Retina (tissue), 1 donor: ENCODE data around the gene TSPAN16.
A peak's percentile ranks its signal among the peaks of the same experiment; 100 is the strongest.
"Not testable (repeated sequence)": the region's sequence is repeated elsewhere in the genome, so short reads cannot be mapped to it uniquely, and the experiment has no call there.

Experiments
- DNase-seq: peaks from one replicate; pipeline ENCODE4 v3.0.0-alpha.2; 2016

TSPAN16 gene

DNA sequence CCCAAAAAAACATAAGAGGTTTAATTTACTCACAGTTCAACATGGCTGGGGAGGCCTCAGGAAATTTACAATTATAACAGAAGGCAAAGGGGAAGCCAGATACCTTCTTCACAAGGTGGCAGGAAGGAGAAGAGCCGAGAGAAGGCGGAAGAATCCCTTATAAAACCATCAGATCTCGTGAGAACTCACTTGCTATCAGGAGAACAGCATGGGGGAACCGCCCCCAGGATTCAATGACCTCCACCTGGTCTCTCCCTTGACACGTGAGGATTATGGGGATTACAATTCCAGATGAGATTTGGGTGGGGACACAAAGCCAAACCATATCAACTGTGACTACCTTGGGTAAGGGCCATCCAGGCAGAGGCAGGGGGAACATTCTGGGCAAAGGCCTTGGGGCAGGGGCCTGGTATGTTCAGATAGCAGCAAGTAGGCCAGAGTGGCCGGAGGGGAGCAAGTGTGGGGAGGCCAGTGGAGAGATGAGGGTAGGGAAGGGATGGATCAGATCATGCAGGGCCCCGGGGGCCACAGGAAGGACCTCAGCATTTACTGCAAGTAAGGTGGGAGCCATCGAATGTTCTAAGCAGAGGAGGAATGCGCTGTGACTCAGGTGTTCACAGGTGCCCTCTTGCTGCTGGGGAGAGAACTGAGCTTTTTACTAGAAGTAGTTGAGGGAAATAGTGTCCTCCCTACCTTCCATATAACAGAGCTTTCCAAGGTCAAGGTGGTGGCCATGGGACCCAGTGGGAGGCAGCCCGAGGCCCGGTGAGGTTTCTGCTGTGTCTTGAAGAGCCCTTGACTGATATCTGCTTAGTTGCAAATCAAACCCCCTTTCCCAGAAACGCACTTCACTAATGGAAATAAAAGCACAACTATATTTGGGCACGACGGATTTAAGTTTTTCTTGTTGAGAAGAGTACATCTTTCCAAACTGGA, 25.5 kb downstream of the TSPAN16 start:
- DNase-seq, result no peak

- DNase-seq, result no peak
Observed at GRCh38 chr19:11322269-11323024, 26.5 kb downstream of the TSPAN16 start.

DNA sequence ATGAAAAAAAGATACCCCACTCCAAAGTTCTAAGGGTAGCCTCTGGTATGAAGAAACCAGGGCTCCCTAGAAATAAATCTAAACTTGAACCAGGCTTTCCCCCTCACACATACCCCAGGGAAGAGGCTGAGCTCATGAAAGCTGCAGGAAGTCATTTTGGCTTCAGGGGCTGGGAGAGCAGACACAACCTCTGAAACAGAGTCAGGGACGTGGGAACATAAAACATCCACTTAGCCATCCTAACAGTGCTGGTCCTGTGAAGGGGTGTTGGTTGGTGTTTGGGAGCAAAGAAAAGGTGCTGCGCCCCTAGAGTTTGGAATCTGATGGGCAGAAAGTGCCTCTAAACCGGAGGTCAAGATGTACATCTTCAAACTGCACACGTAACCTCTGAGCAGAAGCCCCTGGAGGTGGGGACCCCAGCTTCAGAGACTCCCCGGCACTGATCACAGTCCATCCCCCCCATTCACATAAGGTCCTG, 27.7 kb downstream of the TSPAN16 start:
- DNase-seq, result no peak

DNA sequence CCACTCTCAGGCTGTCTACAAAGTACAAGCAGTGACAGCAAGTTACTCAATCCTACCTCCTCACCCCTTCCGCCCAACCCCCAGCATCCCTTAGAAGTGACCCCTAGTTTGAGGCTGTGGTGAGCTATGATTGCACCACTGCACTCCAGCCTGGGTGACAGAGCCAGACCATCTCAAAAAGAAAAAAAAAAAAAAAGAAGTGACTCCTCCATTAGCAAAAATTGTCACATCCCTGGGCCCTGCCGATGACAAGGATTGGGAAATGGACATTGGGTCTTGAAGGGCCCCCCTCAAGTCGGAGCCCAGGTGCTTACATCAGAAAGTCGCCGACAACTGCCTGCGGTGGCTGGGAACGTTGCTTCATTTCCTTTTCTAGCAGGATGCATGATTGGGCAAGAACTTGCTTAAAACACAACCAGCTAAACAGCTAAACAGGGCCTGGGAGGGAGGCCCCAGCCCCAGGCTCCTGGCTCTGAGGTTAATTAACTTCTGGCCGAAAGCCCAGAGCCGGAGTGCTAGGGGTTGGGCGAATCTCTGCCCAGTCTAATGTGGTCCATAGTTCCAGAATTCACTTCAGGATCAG, 28.2 kb downstream of the TSPAN16 start:
- DNase-seq, result no peak

- no peak for DNase-seq
Observed at GRCh38 chr19:11324748-11325389, 28.9 kb downstream of the TSPAN16 start.

DNA sequence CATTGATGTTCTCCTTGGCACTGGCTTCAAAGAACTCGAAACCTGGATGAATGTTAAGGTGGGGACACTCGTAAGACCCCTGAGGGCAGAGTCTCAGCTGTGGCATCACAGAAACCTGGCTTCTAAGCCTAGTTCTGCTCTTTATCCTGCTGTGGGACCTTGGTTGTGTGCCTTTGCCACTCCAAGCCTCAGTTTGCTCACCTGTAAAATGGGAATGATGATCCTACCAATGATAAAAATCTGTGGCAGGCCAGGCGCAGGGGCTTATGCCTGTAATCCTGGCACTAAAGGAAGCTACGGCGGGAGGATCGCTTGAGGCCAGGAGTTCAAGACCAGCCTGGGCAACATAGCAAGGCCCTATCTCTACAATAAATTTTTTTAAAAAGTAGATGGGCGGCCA, 29.6 kb downstream of the TSPAN16 start:
- DNase-seq, result no peak

DNA sequence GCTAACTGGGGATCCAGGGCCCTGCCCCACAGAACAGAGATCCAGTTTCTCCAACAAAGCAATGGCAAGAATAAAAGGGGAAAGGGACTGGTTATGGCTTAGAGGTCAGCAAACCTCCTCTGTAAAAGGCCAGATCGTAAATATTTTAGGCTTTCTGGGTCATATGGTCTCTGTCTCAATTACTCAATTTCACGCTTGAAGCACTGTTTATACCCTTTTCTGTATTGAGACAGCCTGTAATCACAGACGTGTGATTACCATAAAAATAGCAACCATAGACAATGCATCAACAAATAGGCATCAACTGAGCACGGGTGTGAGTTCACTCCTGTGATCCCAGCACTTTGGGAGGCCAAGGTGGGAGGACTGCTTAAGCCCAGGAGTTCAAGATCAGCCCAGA, 34.2 kb downstream of the TSPAN16 start:
- no peak for DNase-seq

DNA sequence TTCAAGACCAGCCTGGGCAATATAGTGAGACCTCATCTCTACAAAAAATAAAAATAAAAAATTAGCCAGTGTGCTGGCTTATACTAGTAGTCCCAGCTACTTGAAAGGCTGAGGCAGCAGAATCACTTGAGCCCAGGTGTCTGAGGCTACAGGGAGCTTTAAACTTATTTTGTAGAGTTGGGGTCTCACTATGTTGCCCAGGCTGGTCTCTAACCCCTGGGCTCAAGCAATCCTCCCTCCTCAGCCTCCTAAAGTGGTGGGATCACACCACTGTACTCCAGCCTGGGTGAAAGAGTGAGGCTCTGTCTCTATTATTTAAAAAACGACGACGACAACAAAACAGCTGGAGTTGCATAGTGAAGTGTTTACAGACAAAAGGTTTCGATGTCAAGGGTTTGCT, 35.5 kb downstream of the TSPAN16 start:
- no peak for DNase-seq

GRCh38 chr19:11332822-11333221, 36.9 kb downstream of the TSPAN16 start:
- no peak for DNase-seq

DNA sequence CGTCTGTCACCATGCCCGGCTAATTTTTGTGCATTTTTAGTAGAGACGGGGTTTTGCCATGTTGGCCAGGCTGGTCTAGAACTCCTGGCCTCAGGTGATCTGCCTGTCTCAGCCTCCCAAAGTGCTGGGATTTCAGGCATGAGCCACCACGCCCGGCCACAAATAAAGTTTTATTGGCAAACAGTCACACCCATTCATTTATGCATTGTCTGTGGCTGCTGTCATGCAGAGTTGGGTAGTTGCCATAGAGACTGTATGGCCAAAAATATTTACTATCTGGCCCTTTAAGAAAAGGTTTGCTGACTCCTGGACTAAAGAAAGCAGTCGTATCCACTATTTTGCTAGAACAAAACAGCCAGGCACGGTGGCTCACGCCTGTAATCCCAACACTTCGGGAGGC, 37.9 kb downstream of the TSPAN16 start:
- not testable (repeated sequence) for DNase-seq

- DNase-seq, result no peak
Observed at GRCh38 chr19:11335449-11336146, 39.6 kb downstream of the TSPAN16 start.

DNA sequence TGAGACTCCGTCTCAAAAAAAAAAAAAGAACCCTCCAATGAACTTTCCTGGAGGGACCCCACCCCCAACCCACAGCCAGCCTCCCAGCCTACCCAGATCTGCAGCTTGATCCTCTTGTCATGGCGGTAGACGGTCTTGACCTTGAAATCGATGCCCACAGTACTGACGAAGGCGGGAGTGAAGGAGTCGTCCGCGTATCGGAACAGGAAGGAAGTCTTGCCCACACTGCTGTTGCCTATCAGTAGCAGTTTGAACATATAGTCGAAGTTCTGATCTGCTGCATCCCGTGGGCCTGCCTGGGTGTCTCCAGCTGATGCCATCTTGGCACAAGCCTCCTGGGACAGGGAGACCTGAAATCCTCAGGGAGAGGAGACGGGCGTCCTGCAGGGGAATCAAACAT, 41.1 kb downstream of the TSPAN16 start:
- no peak for DNase-seq

DNA sequence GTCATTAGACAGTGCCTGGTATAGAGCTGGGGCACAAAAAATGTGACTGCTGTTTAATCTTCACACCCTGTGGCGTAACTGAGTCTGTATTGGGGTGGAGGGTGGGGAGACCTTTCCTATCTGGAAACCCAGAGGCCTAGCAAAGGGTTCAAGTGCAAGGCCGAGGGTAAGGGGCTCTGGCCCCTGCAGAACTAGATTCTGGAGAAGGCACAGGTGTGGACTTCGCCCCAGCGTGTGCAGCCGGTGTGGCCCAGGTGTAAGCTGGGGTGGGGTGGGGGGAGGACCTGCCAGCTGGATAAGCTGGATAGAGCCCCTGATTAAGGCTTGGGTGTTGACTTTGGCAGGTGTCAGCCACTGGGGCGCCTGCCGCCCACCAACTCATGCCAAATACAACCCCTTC, 42.2 kb downstream of the TSPAN16 start:
- no peak for DNase-seq

DNA sequence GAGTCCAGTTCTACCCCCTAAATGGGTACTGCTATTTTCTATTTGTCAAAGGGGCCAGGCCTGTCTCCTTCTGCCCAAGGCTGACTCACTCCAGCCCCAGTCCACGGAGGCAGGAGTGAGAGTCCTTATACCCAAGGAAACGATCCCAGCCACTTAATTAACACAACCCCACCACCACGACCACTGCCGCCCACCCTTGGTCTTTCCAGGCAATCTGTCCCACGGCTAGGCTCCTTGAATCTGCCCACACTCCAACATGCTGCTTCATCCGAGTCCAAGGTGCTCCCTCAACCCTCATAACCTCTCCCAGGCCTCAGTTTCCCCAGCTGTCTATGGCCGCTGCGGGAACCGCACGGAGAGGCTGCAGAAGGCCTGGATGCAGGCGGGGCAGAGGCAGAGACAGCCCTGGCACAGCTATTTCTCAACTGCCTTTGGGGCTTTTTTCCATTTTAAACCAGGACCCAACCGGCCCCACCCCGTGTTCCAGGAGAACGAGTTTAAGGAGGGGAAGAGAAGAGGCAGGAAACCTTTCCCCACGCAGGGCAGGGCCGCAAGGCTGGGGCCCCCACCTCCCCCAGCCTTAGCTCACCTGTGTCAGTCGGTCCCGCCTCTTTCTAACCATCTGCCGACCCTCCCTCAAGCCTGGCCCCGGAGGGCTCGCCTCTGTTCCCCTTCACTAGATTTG, 42.8 kb downstream of the TSPAN16 start:
- peak; percentile 35 for DNase-seq

- peak; percentile 86 for DNase-seq
Observed at GRCh38 chr19:11339254-11340098, 43.5 kb downstream of the TSPAN16 start, which contains the start of gene RAB3D. RAB3D (minus strand) TSS chr19:11339657; CDS start chr19:11337399, 2,258 bp downstream.

GRCh38 chr19:11340099-11340467, 44.1 kb downstream of the TSPAN16 start:
- DNase-seq, result not testable (repeated sequence)

DNA sequence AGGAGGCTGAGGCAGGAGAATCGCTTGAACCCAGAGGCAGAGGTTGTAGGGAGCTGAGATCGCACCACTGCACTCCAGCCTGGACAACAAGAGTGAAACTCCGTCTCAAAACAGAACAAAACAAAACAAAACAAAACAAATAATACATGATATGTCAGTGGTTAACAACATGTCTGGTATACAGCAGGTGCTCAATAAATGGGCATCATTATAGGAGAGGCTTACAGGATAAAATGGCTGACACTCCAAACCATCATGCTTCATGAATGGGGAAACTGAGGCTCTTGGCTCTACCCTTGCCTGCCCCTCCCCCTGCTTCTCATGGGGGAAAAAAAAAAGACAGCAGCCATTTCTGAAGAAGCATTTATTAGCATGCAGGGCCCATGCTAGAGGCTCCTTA, 46.5 kb downstream of the TSPAN16 start:
- DNase-seq, result no peak

GRCh38 chr19:11345122-11345803, 49.3 kb downstream of the TSPAN16 start:
- DNase-seq, result no peak

DNA sequence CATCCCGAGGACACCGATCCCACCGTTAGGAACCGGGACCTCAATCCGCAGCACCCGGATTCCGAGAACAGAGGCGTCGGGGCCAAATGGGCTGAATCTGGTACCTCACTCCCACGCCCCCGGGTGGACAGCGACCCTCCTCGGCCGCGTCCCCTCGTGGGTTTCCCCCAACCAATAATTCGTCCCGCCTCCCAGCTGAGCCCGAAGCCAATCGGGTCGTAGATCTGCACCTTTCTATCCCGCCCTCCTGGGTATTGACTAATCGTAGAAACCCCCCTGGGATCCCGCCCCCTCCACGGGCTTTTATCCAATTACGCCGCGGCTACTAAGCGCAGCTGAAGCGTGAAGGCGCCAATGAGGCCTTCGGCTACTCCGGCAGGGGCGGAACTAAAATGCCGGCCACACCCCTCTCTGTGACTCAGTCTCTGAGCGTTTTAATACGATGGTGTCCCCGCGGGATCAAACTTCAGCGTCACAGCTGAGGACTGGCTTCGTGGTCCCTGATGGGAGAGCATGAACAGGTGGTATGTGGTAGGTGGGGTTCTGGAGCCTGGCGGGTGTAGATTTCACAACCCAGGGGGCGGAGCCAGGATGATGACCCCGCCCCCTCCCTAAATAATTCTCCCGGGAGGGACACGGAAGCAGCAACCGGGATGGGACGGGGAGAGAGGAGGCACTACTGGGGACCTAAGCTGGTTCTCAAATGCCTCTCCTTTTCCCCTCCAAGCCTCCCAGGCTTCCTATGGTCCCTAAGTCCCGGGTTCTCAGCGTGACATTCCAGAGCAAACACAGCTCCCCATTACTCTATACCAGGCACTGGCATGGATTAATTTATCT, 50.4 kb downstream of the TSPAN16 start, which contains the start of the genes CCDC159 and TMEM205:
CCDC159 (plus strand) TSS at position 416 of the 837 bp plus-strand sequence; CDS start at position 504, 88 bp downstream.
TMEM205 (minus strand) TSS at position 165 of the 837 bp plus-strand sequence. CDS start 649 bp downstream, outside the sequence.
- DNase-seq, result peak; percentile 94
